DOHH2 (cell line): ENCODE measurements around the gene NPTN.

Experiments
- EZH2phosphoT487 ChIP-seq: fragments of 200-600 bp; sonication (generic); IDR thresholded peaks from 2 replicates; pipeline ENCODE4 v1.6.1; 2017; ENCODE audit warnings: borderline replicate concordance, mild to moderate bottlenecking, antibody characterized with exemption, low read length, moderate library complexity, mixed read lengths
- TF ChIP-seq, protein P1 (sequence below): fragments of 200-600 bp; sonication (generic); IDR thresholded peaks from one replicate; pipeline ENCODE4 v1.5.1; 2014; ENCODE audit warnings: antibody characterized with exemption, mild to moderate bottlenecking, low read depth, low read length; ENCODE audit not compliant: poor library complexity, severe bottlenecking

DNA sequence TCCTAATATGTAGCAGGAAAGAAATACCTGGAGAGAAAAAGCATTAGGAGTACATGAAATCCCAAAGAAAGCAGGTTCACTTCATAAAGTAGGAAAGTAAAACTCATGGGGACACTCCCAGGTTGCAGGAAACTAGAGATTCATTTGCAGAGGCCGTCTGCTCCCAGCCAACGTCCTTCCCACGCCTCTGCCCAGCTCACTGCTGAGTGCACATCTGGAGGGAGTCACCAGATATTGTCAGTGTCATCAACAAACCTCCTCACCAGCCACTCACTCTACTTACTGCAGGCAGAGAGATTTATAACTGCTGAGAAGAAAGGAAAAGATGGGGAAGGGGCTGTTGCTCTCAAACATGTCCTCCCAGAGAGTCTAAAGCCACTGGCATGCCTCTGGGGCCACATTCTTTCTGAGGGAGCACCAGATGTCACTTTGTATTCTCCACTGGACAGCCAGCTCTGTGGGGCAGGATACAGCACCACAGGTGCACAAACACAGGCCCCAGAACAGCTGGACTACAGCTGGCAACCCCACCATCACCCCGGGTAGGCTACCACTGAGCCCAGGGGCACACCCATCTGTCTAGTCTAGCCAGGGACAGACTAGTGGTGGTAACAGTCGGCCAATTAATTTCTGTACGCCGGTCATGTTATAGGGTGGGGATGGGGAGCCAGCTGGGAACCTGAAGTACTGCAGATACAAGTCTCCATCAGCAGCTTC is 64.5 kb downstream of the NPTN start:
- TF ChIP-seq, protein P1, sequence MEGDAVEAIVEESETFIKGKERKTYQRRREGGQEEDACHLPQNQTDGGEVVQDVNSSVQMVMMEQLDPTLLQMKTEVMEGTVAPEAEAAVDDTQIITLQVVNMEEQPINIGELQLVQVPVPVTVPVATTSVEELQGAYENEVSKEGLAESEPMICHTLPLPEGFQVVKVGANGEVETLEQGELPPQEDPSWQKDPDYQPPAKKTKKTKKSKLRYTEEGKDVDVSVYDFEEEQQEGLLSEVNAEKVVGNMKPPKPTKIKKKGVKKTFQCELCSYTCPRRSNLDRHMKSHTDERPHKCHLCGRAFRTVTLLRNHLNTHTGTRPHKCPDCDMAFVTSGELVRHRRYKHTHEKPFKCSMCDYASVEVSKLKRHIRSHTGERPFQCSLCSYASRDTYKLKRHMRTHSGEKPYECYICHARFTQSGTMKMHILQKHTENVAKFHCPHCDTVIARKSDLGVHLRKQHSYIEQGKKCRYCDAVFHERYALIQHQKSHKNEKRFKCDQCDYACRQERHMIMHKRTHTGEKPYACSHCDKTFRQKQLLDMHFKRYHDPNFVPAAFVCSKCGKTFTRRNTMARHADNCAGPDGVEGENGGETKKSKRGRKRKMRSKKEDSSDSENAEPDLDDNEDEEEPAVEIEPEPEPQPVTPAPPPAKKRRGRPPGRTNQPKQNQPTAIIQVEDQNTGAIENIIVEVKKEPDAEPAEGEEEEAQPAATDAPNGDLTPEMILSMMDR, result no peak
- TF ChIP-seq EZH2phosphoT487, result no peak
